ENCODE results near the gene LHPP.

Gene LHPP

GRCh38 chr10:124573726-124574455, 112.3 kb downstream of the LHPP start:
- no peak overlapping the region for H3K4me3 ChIP-seq (ENCODE audit: low read depth, low read length)
- no peak for DNase-seq (ENCODE audit: low read depth, low spot score)
- TF ChIP-seq CTCF (IDR thresholded peaks at IDR 0.05; ENCODE audit: insufficient read depth, low read length, missing control alignments) = no peak
- ChIA-PET POLR2A (no interaction called here), CTCF (interaction anchor here (1.3 to 1.4 kb wide), 2 partner anchors 45 to 168 kb away, joined by 3 to 4 read pairs; no protein-coding TSS in a partner anchor)

- no peak overlapping the region for H3K4me3 ChIP-seq (ENCODE audit: low read depth, low read length)
- ChIA-PET CTCF (interaction anchor here (1.4 kb wide), 1 partner anchor 167 kb away, joined by 4 read pairs; no protein-coding TSS in a partner anchor), POLR2A (no interaction called here)
- DNase-seq (ENCODE audit: low read depth, low spot score) = no peak
- TF ChIP-seq CTCF (IDR thresholded peaks at IDR 0.05; ENCODE audit: insufficient read depth, low read length, missing control alignments) = no peak
Measured at GRCh38 chr10:124574456-124575070, 112.9 kb downstream of the LHPP start.

- no peak for TF ChIP-seq CTCF (IDR thresholded peaks at IDR 0.05; ENCODE audit: insufficient read depth, low read length, missing control alignments)
- ChIA-PET CTCF (interaction anchor here (0.8 to 1.4 kb wide), 2 partner anchors 13 to 166 kb away, joined by 4 read pairs; no protein-coding TSS in a partner anchor), POLR2A (no interaction called here)
- H3K4me3 ChIP-seq (ENCODE audit: low read depth, low read length) = no peak overlapping the region
- no peak for DNase-seq (ENCODE audit: low read depth, low spot score)
Measured at GRCh38 chr10:124575107-124576035, 113.7 kb downstream of the LHPP start.

- ChIA-PET CTCF (interaction anchor here (0.8 kb wide), 1 partner anchor 12 kb away, joined by 4 read pairs; no protein-coding TSS in a partner anchor), POLR2A (interaction anchor here (0.7 kb wide), 1 partner anchor 62 kb away, joined by 3 read pairs; no protein-coding TSS in a partner anchor)
- DNase-seq (ENCODE audit: low read depth, low spot score) = no peak
- H3K4me3 ChIP-seq (ENCODE audit: low read depth, low read length) = no peak overlapping the region
- no peak for TF ChIP-seq CTCF (IDR thresholded peaks at IDR 0.05; ENCODE audit: insufficient read depth, low read length, missing control alignments)
Measured at GRCh38 chr10:124576526-124577420, 115.2 kb downstream of the LHPP start.

GRCh38 chr10:124577651-124578050, 116.0 kb downstream of the LHPP start:
- H3K4me3 ChIP-seq (ENCODE audit: low read depth, low read length) = no peak overlapping the region
- ChIA-PET POLR2A (interaction anchor here (0.7 kb wide), 1 partner anchor 63 kb away, joined by 3 read pairs; no protein-coding TSS in a partner anchor), CTCF (no interaction called here)
- DNase-seq (ENCODE audit: low read depth, low spot score) = no peak
- TF ChIP-seq CTCF (IDR thresholded peaks at IDR 0.05; ENCODE audit: insufficient read depth, low read length, missing control alignments) = no peak
